ENCODE data around the gene FER1L5.
"Not testable (repeated sequence)": the region's sequence is repeated elsewhere in the genome, so short reads cannot be mapped to it uniquely, and the experiment has no call there.

FER1L5 gene

GRCh38 chr2:96636551-96637171, 5.9 kb upstream of the FER1L5 start:
- DNase-seq (ENCODE audit: low spot score), result no peak

- peak; percentile 81 for DNase-seq (ENCODE audit: low spot score)
Observed at GRCh38 chr2:96637385-96638143, 5.0 kb upstream of the FER1L5 start.

GRCh38 chr2:96638144-96639121, 4.1 kb upstream of the FER1L5 start, which contains the start of gene KANSL3:
TSS of gene KANSL3 (minus strand) at chr2:96638312. CDS start at chr2:96637135, 1,177 bp downstream.
- peak; percentile 92 for DNase-seq (ENCODE audit: low spot score)

- no peak for DNase-seq (ENCODE audit: low spot score)
Observed at GRCh38 chr2:96647681-96648080, 5.1 kb downstream of the FER1L5 start.

- DNase-seq (ENCODE audit: low spot score), result no peak
Observed at GRCh38 chr2:96648306-96648930, 5.9 kb downstream of the FER1L5 start.

- no peak for DNase-seq (ENCODE audit: low spot score)
Observed at GRCh38 chr2:96649342-96649741, 6.8 kb downstream of the FER1L5 start.

DNA sequence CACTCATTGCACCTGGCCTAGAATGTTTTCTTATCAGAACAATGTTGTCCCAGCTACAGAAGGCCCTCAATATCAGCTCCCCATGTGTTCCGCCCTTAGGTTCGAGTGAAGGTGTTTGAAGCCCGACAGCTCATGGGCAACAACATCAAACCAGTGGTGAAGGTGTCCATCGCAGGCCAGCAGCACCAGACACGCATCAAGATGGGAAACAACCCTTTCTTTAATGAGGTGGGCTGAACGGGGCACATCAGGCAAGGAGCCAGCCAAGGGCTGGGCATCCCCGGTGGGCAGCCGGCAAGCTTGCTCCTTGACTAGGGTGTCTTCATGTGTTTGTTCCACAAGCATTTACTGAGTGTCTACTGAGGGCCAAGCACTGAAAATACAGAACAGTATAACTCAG, 9.2 kb downstream of the FER1L5 start:
- DNase-seq (ENCODE audit: low spot score), result no peak

GRCh38 chr2:96654791-96655190, 12.2 kb downstream of the FER1L5 start:
- DNase-seq (ENCODE audit: low spot score), result not testable (repeated sequence)

- DNase-seq (ENCODE audit: low spot score), result no peak
Observed at GRCh38 chr2:96655526-96655925, 13.0 kb downstream of the FER1L5 start.

- no peak for DNase-seq (ENCODE audit: low spot score)
Observed at GRCh38 chr2:96656540-96656939, 14.0 kb downstream of the FER1L5 start.

DNA sequence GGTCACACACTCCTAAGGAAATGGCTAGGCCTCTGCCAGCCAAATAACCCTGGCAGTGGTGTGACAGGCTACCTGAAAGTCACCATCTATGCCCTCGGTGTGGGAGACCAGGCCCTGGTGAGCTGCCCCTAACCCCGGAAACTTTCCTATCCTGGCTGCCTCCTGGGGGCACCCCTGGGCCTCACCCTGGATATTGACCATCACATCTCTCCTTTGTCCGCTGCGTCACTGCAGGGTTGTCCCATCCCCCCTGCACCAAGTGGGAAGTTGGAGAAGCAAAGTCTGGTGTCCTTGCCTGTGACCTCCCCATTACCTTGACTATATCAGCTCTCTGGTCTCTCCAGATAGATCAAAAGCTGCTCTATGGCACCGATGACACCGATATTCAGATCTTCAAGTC, 18.8 kb downstream of the FER1L5 start:
- no peak for DNase-seq (ENCODE audit: low spot score)

GRCh38 chr2:96662360-96662759, 19.8 kb downstream of the FER1L5 start:
- no peak for DNase-seq (ENCODE audit: low spot score)

DNA sequence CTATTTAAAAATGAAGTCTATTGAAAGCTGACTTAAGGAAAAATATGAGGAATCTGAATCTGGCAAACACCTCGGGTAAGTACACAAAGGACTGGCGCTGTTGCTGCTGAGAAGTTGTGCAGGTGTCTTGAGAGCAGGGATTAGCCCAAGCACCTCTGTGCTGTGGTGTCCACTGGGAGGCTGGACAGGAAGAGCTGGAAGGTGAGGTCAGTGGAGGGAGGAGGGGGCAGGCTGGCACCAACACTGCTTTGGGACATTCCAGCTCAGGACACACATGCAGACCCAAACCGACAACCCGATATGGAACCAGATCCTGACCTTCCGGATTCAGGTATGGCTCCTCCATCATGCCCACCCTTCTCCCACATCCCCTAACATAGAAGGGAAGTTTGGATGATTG, 20.6 kb downstream of the FER1L5 start:
- no peak for DNase-seq (ENCODE audit: low spot score)

DNA sequence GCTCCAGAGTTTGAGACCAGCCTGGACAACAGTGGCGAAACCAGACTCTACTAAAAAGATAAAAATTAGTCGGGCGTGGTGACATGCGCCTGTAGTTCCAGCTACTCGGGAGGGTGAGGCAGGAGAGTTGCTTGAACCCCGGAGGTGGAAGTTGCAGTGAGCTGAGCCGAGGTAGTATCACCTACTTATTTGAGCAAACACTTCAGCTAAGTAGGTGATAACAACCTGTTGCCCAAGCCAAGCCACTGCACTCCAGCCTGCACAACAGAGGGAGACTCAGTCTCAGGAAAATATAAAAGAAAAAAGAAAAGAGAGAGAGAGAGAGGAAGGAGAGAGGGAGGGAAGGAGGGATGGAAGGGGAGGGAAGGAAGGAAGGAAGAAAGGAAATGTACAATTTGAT, 21.3 kb downstream of the FER1L5 start:
- no peak for DNase-seq (ENCODE audit: low spot score)

GRCh38 chr2:96664366-96664925, 21.9 kb downstream of the FER1L5 start:
- DNase-seq (ENCODE audit: low spot score), result no peak

DNA sequence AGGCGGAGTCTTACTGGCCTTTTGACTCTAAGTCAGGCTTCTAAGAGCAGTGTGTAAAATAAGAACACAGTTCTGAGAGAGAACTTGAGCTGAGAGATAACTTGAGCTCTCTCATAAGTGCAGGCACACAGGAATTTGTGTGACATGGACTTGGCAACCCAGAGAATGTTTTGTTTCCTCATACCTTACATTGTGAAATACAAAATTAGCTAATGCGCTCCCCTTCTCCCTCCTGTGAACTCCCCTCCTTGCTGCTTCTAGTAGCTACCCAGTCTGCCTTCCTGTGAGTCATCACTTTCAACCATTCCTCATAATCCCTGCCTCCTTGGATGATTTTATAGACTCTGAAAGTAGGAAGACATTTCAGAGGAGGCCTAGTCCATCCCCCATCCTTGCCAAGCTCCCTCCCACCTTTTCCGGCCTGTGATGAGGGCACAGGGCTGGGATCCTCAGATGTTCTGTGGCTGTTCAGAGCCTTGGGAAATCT, 22.6 kb downstream of the FER1L5 start:
- no peak for DNase-seq (ENCODE audit: low spot score)

- not testable (repeated sequence) for DNase-seq (ENCODE audit: low spot score)
Observed at GRCh38 chr2:96665717-96666116, 23.2 kb downstream of the FER1L5 start.

DNA sequence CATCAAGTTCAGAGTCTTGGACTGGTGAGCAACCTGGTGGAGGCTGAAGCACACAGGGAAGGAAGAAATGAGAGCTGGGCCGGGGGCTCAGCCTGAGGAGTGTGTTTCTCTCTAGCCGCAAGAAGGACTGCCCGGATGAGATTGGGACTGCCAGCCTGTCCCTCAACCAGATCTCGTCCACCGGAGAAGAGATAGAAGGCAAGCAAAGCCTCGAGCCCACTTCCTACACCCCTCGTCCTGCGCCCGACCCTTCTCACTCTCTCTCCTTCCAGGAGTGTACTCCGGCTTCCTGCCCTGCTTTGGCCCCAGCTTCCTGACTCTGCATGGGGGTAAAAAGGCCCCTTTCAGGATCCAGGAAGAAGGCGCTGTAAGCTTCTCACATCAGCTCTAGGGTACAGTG, 26.2 kb downstream of the FER1L5 start:
- DNase-seq (ENCODE audit: low spot score), result no peak

DNA sequence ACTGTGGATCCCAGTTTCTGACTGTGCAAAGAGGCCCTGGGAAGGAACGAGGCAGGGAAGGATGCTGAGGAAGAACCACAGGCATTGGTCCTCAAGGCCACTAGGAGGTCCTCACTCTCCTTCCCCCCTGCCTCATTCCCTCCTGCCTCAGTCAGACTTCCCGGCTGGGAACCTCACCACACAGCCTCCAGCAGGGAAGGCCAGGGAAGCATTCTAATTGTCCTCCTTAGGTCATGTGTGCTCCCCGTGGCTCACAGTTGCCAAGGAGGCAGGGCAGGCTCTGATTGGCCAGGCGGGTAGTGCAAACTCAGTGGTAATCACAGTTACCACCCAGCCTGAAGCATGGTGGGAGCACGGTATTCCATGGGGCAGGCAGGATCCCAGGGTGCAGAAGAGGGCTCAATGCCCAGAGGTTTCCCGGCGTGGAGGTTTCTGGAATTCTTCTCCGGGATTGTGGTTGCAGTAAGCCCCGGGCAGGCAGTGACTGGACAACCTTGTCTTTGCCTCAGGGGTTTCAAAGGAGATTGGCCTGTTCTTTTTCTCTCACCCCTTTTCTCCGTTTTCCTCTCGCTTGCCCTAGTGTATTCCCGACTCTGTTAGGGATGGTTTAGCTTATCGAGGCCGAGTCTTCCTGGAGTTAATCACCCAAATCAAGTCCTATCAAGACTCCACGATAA, 27.1 kb downstream of the FER1L5 start:
- no peak for DNase-seq (ENCODE audit: low spot score)

DNA sequence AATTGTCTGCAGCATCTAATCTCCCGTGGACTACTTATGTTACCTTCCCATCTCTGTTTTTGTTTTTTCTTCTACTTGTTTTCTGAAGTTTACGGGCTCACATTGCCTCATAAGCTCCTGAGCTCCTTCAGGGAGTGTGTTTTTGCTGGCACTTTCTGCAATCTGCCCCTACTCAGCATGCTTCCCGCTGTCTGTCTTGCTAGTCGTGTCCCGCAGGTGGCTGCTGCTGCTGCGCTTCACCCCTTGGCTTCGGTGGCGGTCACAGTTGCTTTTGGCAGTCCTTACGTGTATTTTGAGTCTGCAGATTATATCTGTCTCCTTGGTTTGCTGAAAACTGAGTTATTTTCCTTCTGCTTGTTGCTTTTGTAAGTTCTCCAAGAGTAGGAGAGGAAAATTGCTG, 37.3 kb downstream of the FER1L5 start:
- DNase-seq (ENCODE audit: low spot score), result no peak

DNA sequence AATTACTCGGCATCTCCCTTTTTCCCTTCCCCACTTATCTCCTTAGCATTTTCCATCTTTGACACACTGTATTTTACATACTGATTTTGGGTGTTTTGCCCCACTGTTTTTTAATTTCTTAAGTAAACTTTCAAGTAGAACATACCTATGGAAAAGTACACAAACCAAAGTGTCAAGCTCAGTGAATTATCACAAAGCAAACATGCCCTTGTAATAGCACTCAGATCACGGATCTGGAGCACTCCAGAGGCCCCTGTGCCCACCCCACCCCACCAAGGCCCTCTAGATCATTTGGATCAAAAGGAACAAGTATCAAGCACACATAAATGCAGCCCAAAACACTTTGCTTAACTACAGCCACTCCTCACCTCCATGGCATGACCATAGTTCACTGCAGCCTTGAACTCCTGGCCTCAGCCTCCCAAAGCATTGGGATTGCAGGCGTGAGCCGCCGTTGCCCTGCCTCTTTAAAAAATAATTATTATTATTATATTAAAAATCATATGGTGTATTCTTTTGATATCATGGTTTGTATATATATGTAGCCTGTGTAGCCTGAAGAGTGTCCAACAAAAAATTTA, 38.1 kb downstream of the FER1L5 start:
- no peak for DNase-seq (ENCODE audit: low spot score)

Measured in Ammon's horn (tissue), 1 donor.